H1 (cell line): Measurements from ENCODE around the gene PGF. TPM values are rescaled to one million over a fixed set of nuclear protein-coding genes. Genes with fewer than 3 reads are reported as not detected.

Experiments
- BRCA1 ChIP-seq: IDR thresholded peaks from 2 replicates; pipeline ENCODE4 v1.6.1; 2012; ENCODE audit warnings: low read depth, low read length, improper control_type of control experiment
- GTF2F1 ChIP-seq: IDR thresholded peaks from 2 replicates; pipeline ENCODE4 v1.6.1; 2012; ENCODE audit warnings: low read depth, low read length, improper control_type of control experiment, borderline replicate concordance
- HDAC6 ChIP-seq: IDR thresholded peaks from one replicate; pipeline ENCODE4 v1.7.1; 2012; ENCODE audit warnings: low read depth, mild to moderate bottlenecking, inconsistent platforms, low read length, moderate library complexity
- JUND ChIP-seq: IDR thresholded peaks from 2 replicates; pipeline ENCODE4 v1.6.1; 2011; ENCODE audit warnings: mild to moderate bottlenecking, improper control_type of control experiment, low read length
- PHF8 ChIP-seq: fragments of 200-600 bp; sonication (generic); conservative IDR thresholded peaks from 2 replicates; pipeline ENCODE4 v1.7.1; 2012; ENCODE audit warnings: low read depth, mild to moderate bottlenecking, inconsistent platforms, low read length, moderate library complexity
- polyA plus RNA-seq, 7 experiments: library from polyadenylated mRNA; depleted of rRNA in 3 of 7; stranded (reverse) in 5 of 7; unstranded in 2 of 7; fragments of >200 nt in 5 of 7; fragments of 200-250 nt in 2 of 7; gene quantifications; 1 replicate in 5 of 7; 2 replicates in 1 of 7; 4 replicates in 1 of 7; pipeline versions ENCODE4 v1.2.1 to v1.2.3, GENCODE V29; 2011 to 2013; ENCODE audit warnings: missing spikeins in 2 of 7, mixed read lengths in 2 of 7
- total RNA-seq: library from RNA; stranded (reverse); fragmentation: NEBNext Ultra II Directional; extraction: Animal tissue kit (Norgen Biotek cat#: 25700); gene quantifications from 2 replicates; pipeline ENCODE4 v1.2.1, GENCODE V29; 2021

The PGF gene
- total and polyA plus RNA-seq, 2 of the 8 experiments (the other 6 are each of a cell fraction or from before 2014, with no cell fraction given), result 2.1 to 4.1 TPM

- TF ChIP-seq JUND (no peak), BRCA1 (no peak), PHF8 (no peak), HDAC6 (no peak), GTF2F1 (no peak)
These were observed 4.5 kb downstream of the PGF start (continued) for GRCh38 chr14:74950795-74951442.
